Kidney (tissue), 22 donors: ENCODE measurements around the gene OR8B12. TPM values are rescaled to one million over a fixed set of nuclear protein-coding genes. Genes with fewer than 3 reads are reported as not detected.

Experiments
- DNase-seq, 5 donors: peaks; one replicate each; pipeline ENCODE4 v3.0.0-alpha.2; 2013 to 2020
- FAIRE-seq: peaks from 2 replicates; lab custom pipeline; 2012; peaks lifted over from hg19 to GRCh38; lab: Jason Lieb, UNC
- H3K27ac ChIP-seq, 2 donors: one replicate each; pipeline ENCODE4 v1.7.0; 2013; ENCODE audit warnings: low read depth in 2 of 2, low read length in 2 of 2, inconsistent platforms in 1 of 2
- H3K27me3 ChIP-seq: one replicate; pipeline ENCODE4 v1.7.1; 2013; ENCODE audit warnings: low read length, inconsistent platforms; ENCODE audit not compliant: control insufficient read depth, insufficient read depth
- H3K36me3 ChIP-seq, 3 donors: one replicate each; pipeline versions ENCODE4 v1.7.0 to v1.7.1; 2013; ENCODE audit warnings: low read length in 3 of 3, control low read depth in 1 of 3, inconsistent platforms in 1 of 3; ENCODE audit not compliant: insufficient read depth in 3 of 3, control insufficient read depth in 2 of 3
- H3K4me1 ChIP-seq, 3 donors: one replicate each; pipeline versions ENCODE4 v1.7.0 to v1.7.1; 2013; ENCODE audit warnings: low read length in 3 of 3, inconsistent platforms in 1 of 3, low read depth in 1 of 3; ENCODE audit not compliant: control insufficient read depth in 2 of 3, insufficient read depth in 2 of 3
- H3K4me3 ChIP-seq, 3 donors: one replicate each; pipeline versions ENCODE4 v1.7.0 to v1.8.1; 2013; ENCODE audit warnings: low read length in 3 of 3, control low read depth in 1 of 3, inconsistent platforms in 1 of 3
- H3K9ac ChIP-seq, 3 donors: one replicate each; pipeline versions ENCODE4 v1.7.0 to v1.7.1; 2013; ENCODE audit warnings: low read length in 3 of 3, control low read depth in 1 of 3, inconsistent platforms in 1 of 3
- H3K9me3 ChIP-seq, 3 donors: one replicate each; pipeline versions ENCODE4 v1.7.0 to v1.7.1; 2013; ENCODE audit warnings: low read length in 3 of 3, control low read depth in 1 of 3, inconsistent platforms in 1 of 3; ENCODE audit not compliant: control insufficient read depth in 2 of 3, insufficient read depth in 1 of 3
- CTCF ChIP-seq: IDR thresholded peaks from 3 replicates; pipeline ENCODE4 v1.5.1; 2012; ENCODE audit warnings: mild to moderate bottlenecking, moderate library complexity, borderline replicate concordance; ENCODE audit not compliant: insufficient read depth; ENCODE audit errors: extremely low read depth
- intact Hi-C: fragments of 100-400 bp; cut with DNase I; formaldehyde crosslinking; loops from one replicate; pipeline ENCODE4 v1.11.1; 2022
- long read RNA-seq, 10 donors: library from polyadenylated mRNA in 1 of 10; unstranded in 1 of 10; transcript quantifications; one replicate each; pipeline ENCODE4 v2.0.0 and lab custom pipeline, GENCODE V29; 2021 to 2026
- polyA plus RNA-seq: library from polyadenylated mRNA; stranded (reverse); fragments of 350-450 nt; fragmentation: Illumina TruSeq; extraction: RNeasy Lipid Tissue Mini Kit (QIAGEN cat#74804); gene quantifications from one replicate; pipeline ENCODE4 v1.2.3, GENCODE V29; 2014; ENCODE audit warnings: low read depth, low replicate concordance; ENCODE audit not compliant: insufficient read depth
- total RNA-seq: library from RNA; stranded (reverse); fragmentation: NEBNext Ultra II Directional; extraction: Animal tissue kit (Norgen Biotek cat#: 25700); gene quantifications from one replicate; pipeline ENCODE4 v1.2.1, GENCODE V29; 2021
- donor health status: control.
- donor health status: control.
- donor health status: control.
- donor health status: control.
- donor health status: control.
- donor health status: DM: yes; HTN: yes; CAD: no.
- donor health status: Normal renal cell carcinoma (clear cell type).

OR8B12 gene
- total RNA-seq, result not detected
- not detected for polyA plus RNA-seq
- long read RNA-seq, donor 1, result 0 reads
- long read RNA-seq, donor 2, result 0 reads
- long read RNA-seq, donor 3, result 0 reads
- long read RNA-seq, donor 4, result 0 reads
- long read RNA-seq, donor 5, result 0 reads
- long read RNA-seq, donor 6, result 0 reads
- long read RNA-seq, donor 7, result 0 reads
- long read RNA-seq, donor 8, result 0 reads
- long read RNA-seq, donor 9, result 0 reads
- long read RNA-seq, donor 10, result 0 reads

GRCh38 chr11:124543554-124543953, at the start of gene OR8B12:
Gene OR8B12 (minus strand): TSS chr11:124543654. CDS start chr11:124543654, 0 bp downstream.
- Histone ChIP-seq H3K36me3 (no peaks in the 10 kb centered on the region), H3K9ac (no peak within 1 kb of the TSS), H3K9me3 (no peaks in the 10 kb centered on the region), H3K27me3 (no peaks in the 10 kb centered on the region), H3K27ac (no peak within 1 kb of the TSS), H3K4me1 (no peaks in the 10 kb centered on the region), H3K4me3 (no peak within 1 kb of the TSS)
- intact Hi-C loops, result no loop called here
- no peak for DNase-seq
- TF ChIP-seq CTCF, result no peak
- FAIRE-seq, result no peak

- H3K4me3 ChIP-seq, result no peak overlapping the region
- H3K27ac ChIP-seq, result no peak overlapping the region
- no peak for TF ChIP-seq CTCF
- H3K9me3 ChIP-seq, result no peaks in the 10 kb centered on the region
- no peak for DNase-seq
- H3K4me1 ChIP-seq, result no peaks in the 10 kb centered on the region
- intact Hi-C loops, result no loop called here
- H3K9ac ChIP-seq, result no peak overlapping the region
- no peaks in the 10 kb centered on the region for H3K27me3 ChIP-seq
- FAIRE-seq, result no peak
- H3K36me3 ChIP-seq, result no peaks in the 10 kb centered on the region
Observed at GRCh38 chr11:124592627-124593026, 49.2 kb upstream of the OR8B12 start.

GRCh38 chr11:124591430-124591829, 48.0 kb upstream of the OR8B12 start:
- FAIRE-seq (no peak), DNase-seq (no peak)
- Histone ChIP-seq H3K4me3 (no peak overlapping the region), H3K27me3 (no peaks in the 10 kb centered on the region), H3K9ac (no peak overlapping the region), H3K4me1 (no peaks in the 10 kb centered on the region), H3K9me3 (no peaks in the 10 kb centered on the region), H3K27ac (no peak overlapping the region), H3K36me3 (no peaks in the 10 kb centered on the region)
- no peak for TF ChIP-seq CTCF
- intact Hi-C loops, result no loop called here
